Prostate gland (tissue), 2 donors: ENCODE measurements around the gene AKR7A2. TPM values are rescaled to one million over a fixed set of nuclear protein-coding genes. Genes with fewer than 3 reads are reported as not detected.

Source experiments
- DNase-seq: peaks from one replicate; pipeline ENCODE4 v3.0.0-alpha.2; 2019; ENCODE audit warnings: low spot score
- H3K27ac ChIP-seq, 2 donors: fragments of 200-600 bp; sonication (generic); 2 replicates each; pipeline ENCODE4 v1.5.1; 2017 to 2019
- H3K27me3 ChIP-seq: fragments of 200-600 bp; sonication (generic); replicated peaks from 2 replicates; pipeline ENCODE4 v1.5.1; 2019; ENCODE audit not compliant: insufficient read depth
- H3K36me3 ChIP-seq, 2 donors: fragments of 200-600 bp; sonication (generic); 1 replicate in 1 of 2; 2 replicates in 1 of 2; pipeline versions ENCODE4 v1.5.1 to v1.8.1; 2017 to 2019
- H3K4me1 ChIP-seq: fragments of 200-600 bp; sonication (generic); replicated peaks from 2 replicates; pipeline ENCODE4 v1.5.1; 2019
- H3K4me3 ChIP-seq, 2 donors: fragments of 200-600 bp; sonication (generic); 2 replicates each; pipeline ENCODE4 v1.5.1; 2017 to 2019
- H3K9me3 ChIP-seq: fragments of 200-600 bp; sonication (generic); 2 replicates; pipeline ENCODE4 v1.5.1; 2017
- CTCF ChIP-seq, 4 experiments: fragments of 200-600 bp in 2 of 4; fragments of 450-650 bp in 2 of 4; sonication (generic) in 2 of 4; IDR thresholded peaks; 1 replicate in 3 of 4; 2 replicates in 1 of 4; pipeline ENCODE4 v1.5.1; 2016 to 2019; ENCODE audit warnings: antibody characterized with exemption in 4 of 4, mild to moderate bottlenecking in 2 of 4, moderate library complexity in 2 of 4
- POLR2A ChIP-seq: fragments of 450-650 bp; IDR thresholded peaks from one replicate; pipeline ENCODE4 v1.6.1; 2016; ENCODE audit warnings: antibody characterized with exemption, mild to moderate bottlenecking
- POLR2AphosphoS5 ChIP-seq: sonication (generic); formaldehyde crosslinking; IDR thresholded peaks from one replicate; pipeline ENCODE4 v1.6.1; 2017; ENCODE audit warnings: antibody characterized with exemption
- WGBS: methylation state at CpG from one replicate; pipeline ENCODE4 v1.1.5; 2018; 5-methylcytosine and 5-hydroxymethylcytosine counted together
- intact Hi-C: fragments of 100-400 bp; cut with DNase I; formaldehyde crosslinking; loops from one replicate; pipeline ENCODE4 v1.14.2; 2022
- total RNA-seq, 2 donors: library from RNA; depleted of rRNA; stranded (reverse); fragments of >200 nt; gene quantifications; one replicate each; pipeline ENCODE4 v1.1.0, GENCODE V29; 2016

The AKR7A2 gene
- total RNA-seq, 2 donors from 2014 or later, result 153 to 172 TPM

GRCh38 chr1:19327736-19328135, 15.8 kb upstream of the AKR7A2 start:
- TF ChIP-seq POLR2AphosphoS5 (no peak), POLR2A (no peak), CTCF (IDR thresholded peaks at IDR 0.05) (no peak)
- intact Hi-C loops, result no loop called here
- no peaks in the 10 kb centered on the region for H3K4me1 ChIP-seq
- DNase-seq, result no peak
- no peaks in the 10 kb centered on the region for H3K27me3 ChIP-seq
- 80% methylated on average over 9 of the region's 9 CpGs for WGBS
- H3K27ac ChIP-seq, result no peak overlapping the region
- peaks cover 0 to 7% of the 10 kb centered on the region in 2 donors for H3K36me3 ChIP-seq
- no peak overlapping the region for H3K4me3 ChIP-seq
- H3K9me3 ChIP-seq, result no peaks in the 10 kb centered on the region

GRCh38 chr1:19327301-19327700, 15.4 kb upstream of the AKR7A2 start:
- TF ChIP-seq CTCF (IDR thresholded peaks at IDR 0.05) (no peak), POLR2A (no peak), POLR2AphosphoS5 (no peak)
- intact Hi-C loops, result no loop called here
- Histone ChIP-seq H3K36me3 (peaks cover 0 to 7% of the 10 kb centered on the region in 2 donors), H3K9me3 (no peaks in the 10 kb centered on the region), H3K27me3 (no peaks in the 10 kb centered on the region), H3K4me1 (no peaks in the 10 kb centered on the region), H3K4me3 (no peak overlapping the region), H3K27ac (no peak overlapping the region)
- 82% methylated on average over 16 of the region's 16 CpGs for WGBS
- no peak for DNase-seq

- 74% methylated on average over 6 of the region's 6 CpGs for WGBS
- Histone ChIP-seq H3K27me3 (no peaks in the 10 kb centered on the region), H3K4me3 (no peak overlapping the region), H3K27ac (no peak overlapping the region), H3K36me3 (peaks cover 0 to 7% of the 10 kb centered on the region in 2 donors), H3K4me1 (no peaks in the 10 kb centered on the region), H3K9me3 (no peaks in the 10 kb centered on the region)
- DNase-seq, result no peak
- intact Hi-C loops, result no loop called here
- TF ChIP-seq POLR2A (no peak), POLR2AphosphoS5 (no peak), CTCF (IDR thresholded peaks at IDR 0.05) (no peak)
Measured at GRCh38 chr1:19326748-19327065, 14.8 kb upstream of the AKR7A2 start.

- 85% methylated on average over 32 of the region's 32 CpGs for WGBS
- no peak overlapping the region for H3K27ac ChIP-seq
- no peak for DNase-seq
- H3K4me1 ChIP-seq, result no peaks in the 10 kb centered on the region
- H3K4me3 ChIP-seq, result no peak overlapping the region
- no peaks in the 10 kb centered on the region for H3K9me3 ChIP-seq
- intact Hi-C loops, result no loop called here
- H3K27me3 ChIP-seq, result no peaks in the 10 kb centered on the region
- TF ChIP-seq POLR2A, result no peak
- no peak for TF ChIP-seq POLR2AphosphoS5
- no peak for TF ChIP-seq CTCF (IDR thresholded peaks at IDR 0.05)
- peaks cover 0 to 7% of the 10 kb centered on the region in 2 donors for H3K36me3 ChIP-seq
Measured at GRCh38 chr1:19325958-19326747, 14.2 kb upstream of the AKR7A2 start.

- Histone ChIP-seq H3K4me1 (no peaks in the 10 kb centered on the region), H3K36me3 (peaks cover 0 to 7% of the 10 kb centered on the region in 2 donors)
- 80% methylated on average over 19 of the region's 19 CpGs for WGBS
Measured at GRCh38 chr1:19325368-19325957, 13.5 kb upstream of the AKR7A2 start.

More at GRCh38 chr1:19325368-19325957, 13.5 kb upstream of the AKR7A2 start:
- intact Hi-C loops, result no loop called here
- Histone ChIP-seq H3K27ac (no peak overlapping the region), H3K4me3 (no peak overlapping the region), H3K9me3 (no peaks in the 10 kb centered on the region), H3K27me3 (no peaks in the 10 kb centered on the region)
- TF ChIP-seq POLR2A, result no peak
- no peak for TF ChIP-seq CTCF (IDR thresholded peaks at IDR 0.05)
- TF ChIP-seq POLR2AphosphoS5, result no peak
- DNase-seq, result no peak
